ENCODE measurements around the gene LRRK1.

LRRK1 gene

DNA sequence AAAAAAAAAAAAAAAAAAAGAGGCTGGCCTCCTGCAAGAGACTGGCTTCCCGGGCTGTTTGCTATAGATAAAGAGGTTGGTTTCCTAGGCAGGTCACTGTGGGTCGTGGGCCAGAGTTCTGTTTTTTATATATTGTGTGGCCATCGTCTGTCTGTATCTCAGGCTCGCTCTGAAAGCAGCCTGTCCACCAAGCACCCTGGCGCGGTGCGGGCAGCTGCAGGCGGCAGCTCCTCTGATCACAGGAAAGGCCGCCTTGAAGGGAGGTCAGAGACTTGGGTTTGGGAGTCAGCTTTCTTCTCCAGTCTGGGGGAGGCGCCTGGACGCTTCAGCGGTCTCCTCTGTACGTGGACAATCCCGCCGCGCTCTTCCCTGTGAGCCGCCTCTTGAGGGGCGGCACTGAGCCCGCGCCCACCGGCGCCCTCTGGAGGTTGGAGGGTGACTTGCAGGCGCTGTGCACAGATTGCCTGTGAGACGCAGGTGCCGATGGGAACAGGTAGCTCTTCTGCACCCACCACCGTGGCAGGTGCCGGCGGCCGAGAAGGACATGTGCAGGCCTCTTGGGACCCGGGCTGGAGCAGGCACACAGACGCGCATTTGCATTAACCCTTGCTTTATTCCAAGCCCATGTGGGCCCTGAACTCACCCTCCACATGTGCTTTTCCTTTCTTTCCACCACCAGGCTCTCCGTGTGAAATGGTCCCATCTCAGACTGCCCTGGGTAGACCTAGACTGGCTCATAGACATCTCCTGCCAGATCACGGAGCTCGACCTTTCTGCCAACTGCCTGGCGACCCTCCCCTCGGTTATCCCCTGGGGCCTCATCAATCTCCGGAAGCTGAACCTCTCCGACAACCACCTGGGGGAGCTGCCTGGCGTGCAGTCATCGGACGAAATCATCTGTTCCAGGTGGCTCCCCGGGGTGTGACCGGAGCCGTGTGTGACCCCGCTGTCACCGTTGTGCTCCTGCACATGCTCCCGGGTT lies 89.3 kb downstream of the LRRK1 start:
- Mint-ChIP-seq H3K27me3 (ENCODE audit: low read depth, poor library complexity) (peaks cover 11% of the 10 kb centered on the region), H3K9me3 (peaks cover 22% of the 10 kb centered on the region), H3K27ac (peak overlapping the region; percentile 96), H3K4me3 (peak overlapping the region; percentile 87), H3K36me3 (ENCODE audit: low read depth) (peaks cover 9% of the 10 kb centered on the region), H3K4me1 (peaks cover 59% of the 10 kb centered on the region)
- peak; percentile 94 for DNase-seq
- TF ChIP-seq, protein P1, sequence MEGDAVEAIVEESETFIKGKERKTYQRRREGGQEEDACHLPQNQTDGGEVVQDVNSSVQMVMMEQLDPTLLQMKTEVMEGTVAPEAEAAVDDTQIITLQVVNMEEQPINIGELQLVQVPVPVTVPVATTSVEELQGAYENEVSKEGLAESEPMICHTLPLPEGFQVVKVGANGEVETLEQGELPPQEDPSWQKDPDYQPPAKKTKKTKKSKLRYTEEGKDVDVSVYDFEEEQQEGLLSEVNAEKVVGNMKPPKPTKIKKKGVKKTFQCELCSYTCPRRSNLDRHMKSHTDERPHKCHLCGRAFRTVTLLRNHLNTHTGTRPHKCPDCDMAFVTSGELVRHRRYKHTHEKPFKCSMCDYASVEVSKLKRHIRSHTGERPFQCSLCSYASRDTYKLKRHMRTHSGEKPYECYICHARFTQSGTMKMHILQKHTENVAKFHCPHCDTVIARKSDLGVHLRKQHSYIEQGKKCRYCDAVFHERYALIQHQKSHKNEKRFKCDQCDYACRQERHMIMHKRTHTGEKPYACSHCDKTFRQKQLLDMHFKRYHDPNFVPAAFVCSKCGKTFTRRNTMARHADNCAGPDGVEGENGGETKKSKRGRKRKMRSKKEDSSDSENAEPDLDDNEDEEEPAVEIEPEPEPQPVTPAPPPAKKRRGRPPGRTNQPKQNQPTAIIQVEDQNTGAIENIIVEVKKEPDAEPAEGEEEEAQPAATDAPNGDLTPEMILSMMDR (IDR thresholded peaks at IDR 0.05): peak; percentile 99

DNA sequence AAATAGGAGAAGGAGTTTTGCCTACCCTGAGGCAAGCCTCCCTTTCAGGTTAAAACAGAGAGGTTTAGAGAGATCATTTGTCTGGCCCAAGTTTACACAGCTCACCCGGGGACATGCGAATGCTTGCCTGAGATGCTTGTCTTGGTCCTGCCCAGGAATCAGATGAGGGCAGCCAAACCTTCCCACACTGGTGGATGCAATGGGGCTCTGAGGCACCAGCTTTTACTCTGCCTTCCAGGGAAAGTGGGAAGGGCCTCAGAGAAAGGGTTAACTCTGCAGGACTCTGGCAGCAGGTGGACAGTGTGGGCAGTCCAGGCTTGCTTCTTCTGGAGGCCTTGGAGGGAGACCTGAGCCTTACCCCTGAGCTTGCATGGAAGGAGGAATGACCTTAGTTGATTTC lies 90.0 kb downstream of the LRRK1 start:
- Mint-ChIP-seq H3K4me3 (peak overlapping the region; percentile 87), H3K4me1 (peaks cover 59% of the 10 kb centered on the region), H3K27ac (no peak overlapping the region), H3K27me3 (ENCODE audit: low read depth, poor library complexity) (peaks cover 9% of the 10 kb centered on the region), H3K36me3 (ENCODE audit: low read depth) (peaks cover 9% of the 10 kb centered on the region), H3K9me3 (peaks cover 18% of the 10 kb centered on the region)
- TF ChIP-seq, protein P1 (IDR thresholded peaks at IDR 0.05): no peak
- DNase-seq: no peak

DNA sequence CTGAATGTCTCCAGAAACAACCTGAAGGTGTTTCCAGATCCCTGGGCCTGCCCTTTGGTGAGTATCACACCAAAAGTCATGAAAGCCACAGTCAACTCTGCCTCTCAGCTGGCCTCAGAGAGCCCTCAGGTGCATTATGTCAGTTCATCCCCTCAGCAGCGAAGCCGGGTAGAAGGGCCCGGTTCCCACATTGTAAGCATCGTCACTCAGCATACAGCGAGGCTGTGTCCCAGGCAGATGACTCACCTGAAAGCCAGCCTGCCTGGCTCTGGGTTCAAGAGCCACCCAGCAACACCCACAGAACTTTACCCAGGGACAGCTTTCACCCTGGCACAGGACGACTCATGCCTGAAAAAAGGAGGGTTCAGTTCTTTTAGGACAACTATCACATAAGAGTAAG lies 91.6 kb downstream of the LRRK1 start:
- H3K27me3 Mint-ChIP-seq (ENCODE audit: low read depth, poor library complexity): peaks cover 10% of the 10 kb centered on the region
- peaks cover 2% of the 10 kb centered on the region for H3K9me3 Mint-ChIP-seq
- DNase-seq: no peak
- peaks cover under 1% of the 10 kb centered on the region for H3K36me3 Mint-ChIP-seq (ENCODE audit: low read depth)
- H3K4me1 Mint-ChIP-seq: peaks cover 73% of the 10 kb centered on the region
- TF ChIP-seq, protein P1 (IDR thresholded peaks at IDR 0.05): no peak
- no peak overlapping the region for H3K27ac Mint-ChIP-seq
- H3K4me3 Mint-ChIP-seq: no peak overlapping the region

DNA sequence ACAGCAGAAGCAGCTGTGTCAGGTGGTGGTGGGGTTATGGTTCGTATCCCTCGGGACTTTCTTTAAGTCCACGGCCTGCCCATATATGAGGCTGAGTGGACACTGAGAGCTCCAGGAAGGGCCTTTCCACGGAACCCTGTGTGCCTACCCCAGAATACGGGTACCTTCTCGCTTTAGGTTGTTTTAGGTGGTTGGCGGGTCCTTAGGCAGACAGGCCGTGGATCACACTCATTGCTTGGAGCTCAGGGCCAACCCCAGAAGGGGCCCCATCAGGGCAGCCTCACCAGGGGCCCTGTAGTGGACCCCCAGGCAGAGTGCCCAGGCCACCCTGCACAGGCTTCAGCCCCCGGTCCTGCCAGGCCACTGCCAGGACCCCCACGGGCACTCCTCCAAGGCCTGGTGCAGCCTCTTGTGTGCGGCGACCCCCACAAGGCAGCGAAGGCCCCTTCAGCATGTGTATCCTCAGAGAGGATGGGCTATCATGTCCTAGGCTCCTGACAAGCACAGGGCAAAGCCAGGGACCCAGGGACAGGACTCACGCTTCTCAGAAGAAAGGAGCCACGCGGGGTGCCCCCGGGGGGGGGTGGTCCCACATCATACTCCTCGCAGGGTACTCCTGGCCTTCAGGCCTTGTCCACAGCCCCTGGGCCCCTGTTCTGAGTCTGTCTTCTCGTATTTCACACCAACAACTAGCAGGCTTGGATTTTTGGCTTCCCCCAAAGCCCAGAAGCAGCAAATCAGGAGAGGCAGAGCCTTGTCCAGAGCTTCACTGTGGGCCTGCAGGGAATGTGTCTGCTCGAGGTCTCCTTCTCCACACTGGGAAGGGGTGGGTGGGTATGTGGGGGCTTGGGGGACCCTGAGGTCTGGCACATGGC lies 93.4 kb downstream of the LRRK1 start:
- H3K27ac Mint-ChIP-seq: peak overlapping the region; percentile 54
- peaks cover 68% of the 10 kb centered on the region for H3K4me1 Mint-ChIP-seq
- no peaks in the 10 kb centered on the region for H3K9me3 Mint-ChIP-seq
- H3K36me3 Mint-ChIP-seq (ENCODE audit: low read depth): no peaks in the 10 kb centered on the region
- TF ChIP-seq, protein P1 (IDR thresholded peaks at IDR 0.05): no peak
- H3K4me3 Mint-ChIP-seq: no peak overlapping the region
- DNase-seq: no peak
- H3K27me3 Mint-ChIP-seq (ENCODE audit: low read depth, poor library complexity): peaks cover 10% of the 10 kb centered on the region

DNA sequence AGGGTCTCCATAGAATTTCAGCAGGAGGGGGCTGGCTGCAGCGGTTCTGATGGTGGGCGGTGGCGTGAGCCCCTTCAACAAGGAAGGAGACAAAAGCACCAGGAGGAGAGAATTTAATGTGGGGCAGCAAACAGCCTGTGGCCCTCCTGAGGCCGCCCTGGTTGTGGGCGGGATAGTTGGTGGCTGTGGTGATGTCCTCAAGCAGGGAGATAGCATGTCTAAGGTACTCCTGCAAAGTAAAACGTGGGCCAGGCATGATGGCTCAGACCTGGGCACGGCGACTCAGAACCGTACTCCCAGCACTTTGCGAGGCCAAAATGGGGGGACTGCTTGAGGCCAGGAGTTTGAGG lies 94.0 kb downstream of the LRRK1 start:
- Mint-ChIP-seq H3K4me1 (peaks cover 62% of the 10 kb centered on the region), H3K36me3 (ENCODE audit: low read depth) (no peaks in the 10 kb centered on the region), H3K4me3 (no peak overlapping the region), H3K9me3 (no peaks in the 10 kb centered on the region), H3K27me3 (ENCODE audit: low read depth, poor library complexity) (peaks cover 12% of the 10 kb centered on the region), H3K27ac (peak overlapping the region; percentile 54)
- TF ChIP-seq, protein P1 (IDR thresholded peaks at IDR 0.05): no peak
- no peak for DNase-seq

All from nephron progenitor cell (in vitro differentiated cells).